ENCODE measurements around the gene SASH1. TPM values are rescaled to one million over a fixed set of nuclear protein-coding genes. Genes with fewer than 3 reads are reported as not detected.

The SASH1 gene
- total RNA-seq, 1 donor from 2014 or later, result 61.3 TPM

GRCh38 chr6:148415511-148416260, 73.0 kb downstream of the SASH1 start:
- H3K27ac Mint-ChIP-seq, result peak overlapping the region; percentile 71
- no peaks in the 10 kb centered on the region for H3K9me3 Mint-ChIP-seq
- H3K27me3 Mint-ChIP-seq, result no peaks in the 10 kb centered on the region
- H3K36me3 Mint-ChIP-seq, result no peaks in the 10 kb centered on the region
- peak overlapping the region; percentile 18 for H3K4me3 Mint-ChIP-seq
- H3K4me1 Mint-ChIP-seq (ENCODE audit: unreplicated experiment), result peaks cover 30% of the 10 kb centered on the region
- no peak for DNase-seq (ENCODE audit: extremely low spot score, unreplicated experiment)
- TF ChIP-seq, protein P1, sequence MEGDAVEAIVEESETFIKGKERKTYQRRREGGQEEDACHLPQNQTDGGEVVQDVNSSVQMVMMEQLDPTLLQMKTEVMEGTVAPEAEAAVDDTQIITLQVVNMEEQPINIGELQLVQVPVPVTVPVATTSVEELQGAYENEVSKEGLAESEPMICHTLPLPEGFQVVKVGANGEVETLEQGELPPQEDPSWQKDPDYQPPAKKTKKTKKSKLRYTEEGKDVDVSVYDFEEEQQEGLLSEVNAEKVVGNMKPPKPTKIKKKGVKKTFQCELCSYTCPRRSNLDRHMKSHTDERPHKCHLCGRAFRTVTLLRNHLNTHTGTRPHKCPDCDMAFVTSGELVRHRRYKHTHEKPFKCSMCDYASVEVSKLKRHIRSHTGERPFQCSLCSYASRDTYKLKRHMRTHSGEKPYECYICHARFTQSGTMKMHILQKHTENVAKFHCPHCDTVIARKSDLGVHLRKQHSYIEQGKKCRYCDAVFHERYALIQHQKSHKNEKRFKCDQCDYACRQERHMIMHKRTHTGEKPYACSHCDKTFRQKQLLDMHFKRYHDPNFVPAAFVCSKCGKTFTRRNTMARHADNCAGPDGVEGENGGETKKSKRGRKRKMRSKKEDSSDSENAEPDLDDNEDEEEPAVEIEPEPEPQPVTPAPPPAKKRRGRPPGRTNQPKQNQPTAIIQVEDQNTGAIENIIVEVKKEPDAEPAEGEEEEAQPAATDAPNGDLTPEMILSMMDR (conservative IDR thresholded peaks at IDR 0.05), result no peak

GRCh38 chr6:148416330-148416965, 73.8 kb downstream of the SASH1 start:
- H3K27ac Mint-ChIP-seq, result peak overlapping the region; percentile 71
- TF ChIP-seq, protein P1 (conservative IDR thresholded peaks at IDR 0.05), result no peak
- H3K4me3 Mint-ChIP-seq, result peak overlapping the region; percentile 34
- DNase-seq (ENCODE audit: extremely low spot score, unreplicated experiment), result no peak
- no peaks in the 10 kb centered on the region for H3K9me3 Mint-ChIP-seq
- no peaks in the 10 kb centered on the region for H3K36me3 Mint-ChIP-seq
- H3K27me3 Mint-ChIP-seq, result no peaks in the 10 kb centered on the region
- H3K4me1 Mint-ChIP-seq (ENCODE audit: unreplicated experiment), result peaks cover 30% of the 10 kb centered on the region

GRCh38 chr6:148417045-148417444, 74.4 kb downstream of the SASH1 start:
- Mint-ChIP-seq H3K4me3 (no peak overlapping the region), H3K9me3 (no peaks in the 10 kb centered on the region), H3K4me1 (ENCODE audit: unreplicated experiment) (peaks cover 33% of the 10 kb centered on the region), H3K27me3 (no peaks in the 10 kb centered on the region), H3K27ac (peak overlapping the region; percentile 71), H3K36me3 (no peaks in the 10 kb centered on the region)
- TF ChIP-seq, protein P1 (conservative IDR thresholded peaks at IDR 0.05), result no peak
- no peak for DNase-seq (ENCODE audit: extremely low spot score, unreplicated experiment)

- DNase-seq (ENCODE audit: extremely low spot score, unreplicated experiment), result no peak
- Mint-ChIP-seq H3K9me3 (no peaks in the 10 kb centered on the region), H3K4me3 (peak overlapping the region; percentile 5), H3K27me3 (no peaks in the 10 kb centered on the region), H3K27ac (peak overlapping the region; percentile 5), H3K36me3 (no peaks in the 10 kb centered on the region), H3K4me1 (ENCODE audit: unreplicated experiment) (peaks cover 33% of the 10 kb centered on the region)
- TF ChIP-seq, protein P1 (conservative IDR thresholded peaks at IDR 0.05), result no peak
Observed at GRCh38 chr6:148419430-148419829, 76.8 kb downstream of the SASH1 start.

DNA sequence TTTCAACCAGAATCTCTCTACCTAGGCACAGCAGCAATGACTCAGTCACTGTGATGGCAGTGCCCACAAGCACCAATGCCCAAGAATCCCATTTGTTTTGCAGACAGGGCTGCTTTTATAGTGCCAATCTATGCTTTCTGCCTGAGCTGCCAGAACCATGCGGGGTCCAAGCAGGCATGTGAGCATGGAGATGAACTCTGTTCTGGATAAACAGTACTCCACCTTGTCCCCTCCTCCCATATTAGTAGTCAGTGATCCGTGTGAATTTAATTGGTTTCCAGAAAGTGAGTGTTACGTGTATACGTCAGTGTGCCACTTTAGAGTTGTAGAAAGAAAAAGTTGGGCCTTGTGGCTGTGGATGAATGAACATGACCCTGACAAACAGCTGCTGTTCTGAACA, 79.4 kb downstream of the SASH1 start:
- peak overlapping the region; percentile 3 for H3K4me3 Mint-ChIP-seq
- peaks cover 23% of the 10 kb centered on the region for H3K4me1 Mint-ChIP-seq (ENCODE audit: unreplicated experiment)
- H3K27me3 Mint-ChIP-seq, result no peaks in the 10 kb centered on the region
- no peaks in the 10 kb centered on the region for H3K9me3 Mint-ChIP-seq
- peaks cover 5% of the 10 kb centered on the region for H3K36me3 Mint-ChIP-seq
- no peak for DNase-seq (ENCODE audit: extremely low spot score, unreplicated experiment)
- TF ChIP-seq, protein P1 (conservative IDR thresholded peaks at IDR 0.05), result no peak
- peak overlapping the region; percentile 27 for H3K27ac Mint-ChIP-seq

All from type B pancreatic cell (in vitro differentiated cells).